HG03066 (cell line): Measurements from ENCODE around the gene DAAM1.
A peak's percentile ranks its signal among the peaks of the same experiment; 100 is the strongest.

Experiments used
- ATAC-seq: cut with Tn5 transposase; IDR thresholded peaks from one replicate; pipeline ENCODE4 v1.9.1; 2021; ENCODE audit warnings: low read depth; ENCODE audit not compliant: unreplicated experiment

The DAAM1 gene

GRCh38 chr14:59253527-59253926, 65.1 kb downstream of the DAAM1 start:
- no peak for ATAC-seq

GRCh38 chr14:59254146-59254910, 65.9 kb downstream of the DAAM1 start:
- no peak for ATAC-seq

- ATAC-seq, result no peak
Observed at GRCh38 chr14:59254911-59255545, 66.6 kb downstream of the DAAM1 start.

GRCh38 chr14:59256331-59256730, 67.9 kb downstream of the DAAM1 start:
- ATAC-seq, result no peak

DNA sequence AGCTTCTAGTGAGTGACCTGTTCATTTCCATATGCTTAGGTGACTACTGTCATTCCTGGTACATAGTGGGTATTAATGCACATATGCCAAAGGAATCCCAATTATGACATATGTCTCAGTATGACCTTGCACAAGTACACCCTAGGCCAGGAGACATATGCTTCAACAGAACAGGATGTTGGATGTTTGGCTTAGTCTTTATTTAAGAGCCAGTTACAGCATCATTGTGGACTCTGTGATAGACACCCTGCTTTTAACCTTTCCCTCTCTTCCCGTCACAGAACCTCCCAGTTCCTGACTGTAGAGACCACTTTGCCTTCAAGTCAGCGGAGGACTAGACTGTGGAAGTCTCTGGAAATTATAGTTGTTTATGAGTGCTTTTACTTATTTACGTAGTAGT, 72.9 kb downstream of the DAAM1 start:
- ATAC-seq, result no peak

- no peak for ATAC-seq
Observed at GRCh38 chr14:59262717-59263454, 74.4 kb downstream of the DAAM1 start.

DNA sequence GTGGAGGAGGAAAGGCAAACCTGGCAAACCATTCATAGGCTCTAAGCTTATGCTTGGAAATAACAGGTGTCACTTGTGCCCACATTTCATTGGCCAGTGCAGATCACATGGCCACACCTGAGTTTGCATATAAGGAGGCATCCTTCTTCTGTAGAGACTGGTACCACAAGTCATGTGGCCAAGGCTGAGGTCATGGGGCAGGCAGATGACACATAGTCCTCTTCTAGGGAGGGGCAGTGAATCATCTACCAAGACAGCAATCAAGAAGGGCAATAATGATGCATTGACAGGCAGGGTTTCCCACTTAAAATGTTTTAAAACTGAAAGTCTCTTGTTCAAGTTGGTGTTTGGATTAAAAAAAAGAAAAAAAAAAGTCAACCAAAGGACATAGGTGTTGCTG, 77.3 kb downstream of the DAAM1 start:
- ATAC-seq, result no peak

DNA sequence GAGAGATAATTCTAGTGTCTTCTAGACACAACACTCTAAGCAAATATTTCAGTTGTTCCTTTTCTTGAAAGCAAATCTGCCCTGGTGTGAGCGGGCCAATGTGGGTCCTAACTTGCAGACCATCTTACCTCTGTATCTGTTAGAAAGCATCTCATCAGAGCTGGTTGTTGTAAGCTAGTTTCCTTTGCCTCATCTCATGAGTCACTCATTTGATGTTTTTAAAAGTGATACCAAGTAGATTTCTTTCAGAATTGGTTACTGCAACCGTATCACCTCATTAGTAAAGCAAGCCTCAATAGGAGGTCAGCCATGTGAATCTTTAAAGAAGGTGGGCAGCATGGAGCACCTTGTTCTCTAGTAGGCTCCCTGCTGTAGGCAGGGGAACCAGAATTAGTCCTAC, 78.6 kb downstream of the DAAM1 start:
- no peak for ATAC-seq

DNA sequence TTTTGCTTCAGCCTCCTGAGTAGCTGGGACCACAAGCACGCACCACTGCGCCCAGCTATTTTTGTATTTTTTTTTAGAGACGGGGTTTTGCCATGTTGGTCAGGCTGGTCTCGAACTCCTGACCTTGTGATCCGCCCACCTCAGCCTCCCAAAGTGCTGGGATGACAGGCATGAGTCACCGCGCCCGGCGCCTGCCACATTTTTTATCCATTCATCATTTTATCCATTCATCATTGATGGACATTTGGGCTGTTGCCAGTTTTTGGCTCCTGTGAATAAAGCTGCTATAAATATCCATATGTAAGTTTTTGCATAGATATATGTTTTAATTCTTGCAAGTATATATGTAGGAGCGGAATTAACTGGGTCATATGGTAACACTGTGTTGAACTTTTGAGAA, 79.5 kb downstream of the DAAM1 start:
- no peak for ATAC-seq

DNA sequence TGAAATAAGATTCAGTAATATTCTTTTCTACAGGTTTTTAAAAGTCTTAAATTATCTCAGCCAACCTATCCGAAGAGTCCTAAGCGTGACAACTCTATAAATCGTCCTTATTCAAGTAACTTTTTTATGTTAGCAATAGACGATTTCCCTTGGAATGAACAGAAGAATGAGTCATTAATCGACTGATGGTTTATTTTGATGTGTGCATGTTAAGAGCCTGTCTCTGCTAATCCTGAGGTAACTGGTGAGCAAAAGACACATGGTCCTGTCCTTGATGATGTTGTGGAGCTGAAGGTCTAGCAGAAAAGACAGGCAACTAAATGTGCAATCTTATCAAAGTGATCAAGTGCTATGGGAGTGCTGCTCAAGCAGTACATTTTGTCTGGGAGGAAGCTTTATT, 80.4 kb downstream of the DAAM1 start:
- ATAC-seq, result no peak

GRCh38 chr14:59269466-59269865, 81.0 kb downstream of the DAAM1 start:
- ATAC-seq, result no peak

- ATAC-seq, result no peak
Observed at GRCh38 chr14:59271256-59271655, 82.8 kb downstream of the DAAM1 start.

GRCh38 chr14:59271734-59272133, 83.3 kb downstream of the DAAM1 start:
- no peak for ATAC-seq

DNA sequence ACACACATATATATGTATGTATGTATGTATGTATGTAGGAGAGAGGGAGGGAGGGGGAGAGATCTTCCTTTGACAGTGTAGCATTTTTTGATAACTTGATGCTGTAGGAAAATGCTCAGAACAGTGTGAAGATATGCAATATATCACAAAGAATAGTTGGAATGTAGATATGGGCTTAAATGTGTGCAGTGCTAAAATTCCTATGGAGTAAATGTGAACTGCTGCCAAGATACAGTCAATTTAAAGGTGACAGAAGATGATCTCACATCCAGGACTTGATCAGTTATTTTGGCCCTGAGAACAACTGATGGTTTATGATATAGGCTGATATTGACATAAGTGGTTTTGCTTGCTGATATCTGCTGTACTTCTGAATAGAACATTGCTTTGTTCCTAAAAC, 84.2 kb downstream of the DAAM1 start:
- no peak for ATAC-seq

DNA sequence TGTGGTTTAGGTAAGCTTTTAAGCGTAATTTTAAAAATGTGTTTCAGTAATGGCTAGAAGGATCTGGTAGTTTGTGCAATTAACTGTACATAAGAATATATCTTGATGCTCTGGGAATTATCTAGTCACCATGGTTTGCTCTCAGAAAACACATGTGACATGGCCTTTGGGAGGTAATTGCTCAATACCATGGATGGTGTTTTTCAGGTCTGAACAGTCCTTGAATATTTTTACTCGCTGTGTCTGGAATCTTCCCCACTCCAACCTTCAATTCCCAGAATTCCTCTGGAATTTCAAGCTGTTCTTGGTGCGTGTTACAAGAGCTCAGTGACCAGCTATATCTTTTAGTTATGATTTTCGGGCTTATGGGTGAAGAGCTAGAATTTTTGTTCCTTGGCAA, 85.3 kb downstream of the DAAM1 start:
- ATAC-seq, result no peak

DNA sequence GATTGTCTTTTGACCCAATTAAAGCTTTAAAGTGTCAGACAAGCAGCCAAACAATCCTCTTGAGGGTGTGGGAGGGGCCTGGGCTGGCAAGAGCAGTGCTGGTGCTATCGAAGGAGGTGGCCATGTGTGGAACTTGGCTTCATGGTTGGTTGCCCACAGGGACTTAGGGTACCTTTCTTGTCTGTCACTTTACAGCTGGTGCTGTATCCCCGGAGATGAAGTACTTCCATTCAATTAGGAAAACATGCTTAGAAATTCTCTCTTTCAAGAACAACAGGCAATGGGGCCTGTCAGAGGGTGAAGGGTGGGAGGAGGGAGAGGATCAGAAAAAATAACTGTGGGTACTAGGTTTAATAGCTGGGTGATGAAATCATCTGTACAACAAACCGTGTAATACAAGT, 86.5 kb downstream of the DAAM1 start:
- peak; percentile 47 for ATAC-seq

DNA sequence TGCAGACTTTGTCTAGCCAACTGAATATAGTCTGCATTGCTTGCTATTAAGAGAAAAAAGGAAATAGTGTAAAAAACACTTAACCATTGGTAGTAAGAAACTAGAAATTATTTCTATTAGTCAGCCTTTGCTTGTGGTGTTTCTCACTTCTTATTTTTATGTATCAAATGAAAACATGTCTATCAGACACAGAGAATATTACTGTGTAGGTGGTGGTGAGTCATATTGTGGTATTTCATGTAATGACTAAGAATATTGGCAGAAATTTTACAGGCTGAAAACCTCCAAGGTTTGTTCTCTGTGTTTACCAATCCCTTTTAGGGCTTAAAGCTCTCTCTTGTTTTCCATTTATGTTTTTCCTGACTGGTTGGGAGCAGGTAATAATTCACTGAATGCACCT, 87.2 kb downstream of the DAAM1 start:
- peak; percentile 85 for ATAC-seq

GRCh38 chr14:59276235-59276634, 87.8 kb downstream of the DAAM1 start:
- ATAC-seq, result no peak

DNA sequence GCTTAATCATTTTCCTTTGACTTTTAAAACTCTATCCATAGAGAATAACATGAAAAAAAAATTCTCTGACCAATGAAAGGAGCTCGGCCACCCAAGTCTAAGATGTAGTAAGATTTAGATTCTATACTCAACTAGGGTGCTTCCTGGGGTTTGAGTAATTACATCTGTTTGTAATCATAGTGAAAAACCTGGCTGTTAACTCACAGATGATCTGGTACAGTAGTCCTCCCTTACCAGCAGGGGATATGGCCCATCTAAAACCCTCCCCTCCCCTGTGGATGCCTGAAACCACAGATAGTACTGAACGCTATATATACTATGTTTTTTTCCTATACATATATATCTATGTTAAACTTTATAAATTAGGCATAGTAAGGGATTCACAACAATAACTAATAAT, 89.2 kb downstream of the DAAM1 start:
- ATAC-seq, result no peak

DNA sequence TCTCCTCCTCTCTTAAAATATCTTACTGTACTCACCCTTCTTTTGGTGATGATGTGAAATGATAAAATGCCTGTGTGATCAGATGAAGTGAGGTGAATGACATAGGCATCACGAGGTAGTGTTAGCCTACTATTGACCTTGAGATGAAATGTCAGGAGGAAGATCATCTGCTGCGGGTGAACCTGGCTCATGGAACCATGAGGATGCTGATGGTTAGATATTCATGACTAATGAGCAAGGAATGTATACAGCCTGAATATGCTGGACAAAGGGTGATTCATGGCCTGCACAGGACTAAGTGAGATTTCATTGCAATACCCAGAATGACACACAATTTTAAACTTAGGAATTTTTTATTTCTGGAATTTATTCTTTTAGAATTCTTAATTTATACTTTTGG, 89.6 kb downstream of the DAAM1 start:
- ATAC-seq, result no peak

- no peak for ATAC-seq
Observed at GRCh38 chr14:59280961-59281360, 92.5 kb downstream of the DAAM1 start.
